Femur (tissue), 1 donor: ENCODE measurements around the gene CTF1.
"Not testable (repeated sequence)": the region's sequence is repeated elsewhere in the genome, so short reads cannot be mapped to it uniquely, and the experiment has no call there.

Experiments
- DNase-seq: peaks from one replicate; pipeline ENCODE4 v3.0.0-alpha.2; 2017

CTF1 gene, protein sequence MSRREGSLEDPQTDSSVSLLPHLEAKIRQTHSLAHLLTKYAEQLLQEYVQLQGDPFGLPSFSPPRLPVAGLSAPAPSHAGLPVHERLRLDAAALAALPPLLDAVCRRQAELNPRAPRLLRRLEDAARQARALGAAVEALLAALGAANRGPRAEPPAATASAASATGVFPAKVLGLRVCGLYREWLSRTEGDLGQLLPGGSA

DNA sequence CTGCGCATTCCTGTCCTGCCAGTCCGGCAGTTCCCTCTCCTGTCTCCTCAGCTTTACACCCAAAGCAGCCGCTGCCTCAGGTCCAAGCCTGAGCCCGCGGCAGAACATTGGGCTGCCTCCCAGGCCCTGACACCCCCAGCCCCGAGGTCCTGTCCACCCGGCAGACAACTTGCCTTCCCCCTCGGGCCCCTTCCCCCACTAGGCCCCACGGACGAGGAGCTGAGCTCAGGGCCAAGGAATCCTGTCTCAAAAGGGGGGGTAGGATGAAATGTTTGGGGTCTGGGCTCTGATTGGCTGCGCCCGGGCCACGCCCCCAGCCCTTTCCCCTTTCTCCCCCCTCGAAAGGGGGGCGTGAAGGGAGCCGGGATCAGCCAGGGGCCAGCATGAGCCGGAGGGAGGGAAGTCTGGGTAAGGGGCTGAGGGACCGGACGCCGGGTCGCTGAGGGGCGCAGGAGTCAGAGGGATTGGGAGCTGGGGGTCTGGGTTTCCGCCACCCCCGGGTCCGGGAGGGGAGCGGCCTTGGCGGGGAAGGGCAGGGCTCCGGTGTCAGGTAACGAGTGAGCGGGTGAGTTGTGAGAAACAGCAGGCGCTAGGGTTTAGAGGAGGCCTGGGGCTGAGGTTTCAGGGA is at the start of gene CTF1:
CTF1 (plus strand) TSS at position 354 of the 628 bp plus-strand sequence; CDS start at position 384, 30 bp downstream.
- peak; percentile 93 for DNase-seq

DNA sequence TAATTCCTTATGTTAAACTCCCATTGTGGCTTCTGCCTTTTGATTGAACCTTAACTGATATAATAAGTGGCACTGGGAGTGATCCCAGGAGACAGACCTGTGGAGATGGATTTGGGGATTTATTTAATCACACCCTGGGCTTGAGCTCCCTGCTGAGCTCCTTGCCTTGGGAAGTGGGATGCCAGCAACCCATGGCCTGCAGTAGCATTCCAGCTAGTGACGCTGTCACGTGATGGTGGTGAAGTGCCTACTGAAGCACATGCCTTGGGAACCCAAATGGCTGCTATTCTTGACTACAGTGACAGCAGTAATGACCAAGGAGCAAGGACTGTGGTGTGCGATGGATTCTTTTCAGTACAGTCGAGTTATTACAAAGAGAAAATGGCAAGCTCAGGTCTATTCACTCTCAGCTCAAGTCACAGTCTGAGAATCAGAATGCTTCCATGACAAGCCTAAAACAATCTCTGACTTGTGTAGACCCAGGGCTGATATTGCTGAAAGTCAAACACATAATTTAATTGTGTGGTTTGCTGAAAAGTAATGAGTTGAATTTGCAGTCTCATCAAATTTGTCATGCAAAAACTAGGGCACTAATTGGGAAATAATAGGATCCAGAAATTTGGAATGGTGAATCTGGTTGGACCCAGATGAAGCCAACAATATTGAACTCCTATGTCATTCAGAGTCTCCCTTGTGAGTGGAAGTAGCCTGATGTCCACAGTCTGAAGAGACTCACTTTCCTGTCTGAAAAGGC is 49.6 kb upstream of the CTF1 start:
- DNase-seq: no peak

DNA sequence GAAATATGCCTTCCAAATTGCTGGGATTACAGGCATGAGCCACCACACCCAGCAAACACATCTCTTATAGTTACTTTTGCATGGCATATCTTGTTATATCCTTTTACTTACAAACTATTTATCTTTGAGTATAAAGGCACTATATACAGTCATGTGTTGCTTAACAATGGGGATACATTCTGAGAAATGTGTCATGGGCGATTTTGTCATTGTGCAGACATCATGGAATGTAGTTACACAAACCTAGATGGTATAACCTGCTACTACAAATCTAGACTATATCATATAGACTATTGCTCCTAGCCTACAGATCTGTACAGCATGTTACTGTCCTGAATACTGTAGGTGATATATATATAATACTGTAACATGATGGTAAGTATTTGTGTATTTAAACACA is 46.2 kb upstream of the CTF1 start:
- no peak for DNase-seq

DNA sequence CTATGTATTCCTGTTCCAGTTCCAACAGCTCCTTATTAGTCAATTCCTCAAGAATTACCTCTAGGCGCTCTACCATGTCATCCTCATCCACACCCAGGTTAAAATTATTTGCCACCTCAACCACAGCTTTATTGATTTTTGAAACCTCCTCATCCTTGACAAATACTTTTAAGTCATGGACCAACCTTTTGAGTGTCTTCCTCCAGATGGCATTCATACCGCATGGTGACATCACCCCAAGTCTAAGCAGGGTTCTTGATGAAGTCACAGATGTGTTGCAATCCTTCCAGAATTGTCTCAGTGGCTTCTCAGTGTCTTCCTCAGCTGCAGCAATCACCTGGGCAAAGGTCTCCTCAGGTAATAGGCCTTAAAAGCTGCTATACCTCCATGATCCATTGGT is 42.7 kb upstream of the CTF1 start:
- DNase-seq: no peak

DNA sequence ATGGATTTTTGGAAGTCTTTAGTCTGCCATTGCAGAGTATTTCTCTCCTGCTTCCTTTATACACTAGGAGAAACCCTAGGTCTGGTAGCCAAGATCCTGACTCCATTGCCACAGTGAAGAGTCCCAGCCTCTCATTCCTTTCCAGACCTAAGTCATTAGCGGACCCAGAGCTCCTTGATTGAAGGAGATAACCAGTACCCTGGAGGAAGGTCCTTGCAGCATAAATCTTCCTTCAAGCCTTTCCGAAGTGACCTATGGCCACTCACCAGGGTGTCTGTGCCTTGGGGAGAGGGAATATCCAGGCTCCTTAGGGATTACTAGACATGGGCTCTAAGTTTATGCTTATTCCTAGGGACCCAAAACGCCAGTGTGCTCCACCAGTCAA is 38.3 kb upstream of the CTF1 start:
- no peak for DNase-seq

DNA sequence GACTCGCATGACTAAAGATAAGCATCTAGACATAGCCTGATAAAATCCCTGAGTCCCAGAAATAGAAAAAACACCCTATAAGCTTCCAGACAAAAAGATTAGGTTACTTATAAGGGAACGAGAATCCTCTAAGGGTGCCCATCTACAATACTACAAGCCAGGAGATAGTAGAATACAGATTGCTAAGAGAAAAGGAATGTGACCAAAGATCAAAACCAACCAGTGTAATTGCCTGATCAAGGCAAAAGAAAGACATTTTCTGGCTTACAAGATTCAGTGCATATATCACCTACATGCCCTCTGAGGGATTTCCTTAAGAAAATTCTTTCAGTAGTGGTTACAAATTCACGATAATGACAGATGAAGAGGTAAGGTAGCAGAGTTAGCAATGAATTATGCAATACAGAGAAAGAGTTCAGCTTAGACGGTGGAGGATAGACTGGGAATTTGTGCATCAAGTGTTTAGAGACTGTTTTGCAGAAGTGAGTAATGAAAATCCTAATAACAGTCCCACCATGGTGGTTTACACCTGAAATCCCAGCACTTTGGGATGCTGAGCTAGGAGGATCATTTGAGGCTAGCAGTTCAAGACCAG is 37.5 kb upstream of the CTF1 start:
- no peak for DNase-seq

DNA sequence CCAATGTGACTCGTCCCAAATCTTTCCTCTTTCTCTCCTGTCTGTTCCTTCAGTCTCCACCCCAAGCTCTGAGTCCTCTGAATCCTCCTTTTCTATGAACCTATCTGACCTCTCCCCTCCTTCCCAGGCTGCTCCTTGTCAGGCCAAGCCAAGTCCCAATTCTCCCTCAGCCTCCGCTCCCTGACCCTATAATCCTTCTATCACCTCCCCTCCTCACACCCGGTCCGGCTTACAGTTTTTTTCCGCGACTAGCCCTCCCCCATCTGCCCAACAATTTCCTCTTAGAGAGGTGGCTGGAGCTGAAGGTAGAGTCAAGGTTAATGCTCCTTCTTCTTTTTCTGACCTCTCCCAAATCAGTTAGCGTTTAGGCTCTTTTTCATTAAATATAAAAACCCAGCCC is 35.7 kb upstream of the CTF1 start:
- not testable (repeated sequence) for DNase-seq

DNA sequence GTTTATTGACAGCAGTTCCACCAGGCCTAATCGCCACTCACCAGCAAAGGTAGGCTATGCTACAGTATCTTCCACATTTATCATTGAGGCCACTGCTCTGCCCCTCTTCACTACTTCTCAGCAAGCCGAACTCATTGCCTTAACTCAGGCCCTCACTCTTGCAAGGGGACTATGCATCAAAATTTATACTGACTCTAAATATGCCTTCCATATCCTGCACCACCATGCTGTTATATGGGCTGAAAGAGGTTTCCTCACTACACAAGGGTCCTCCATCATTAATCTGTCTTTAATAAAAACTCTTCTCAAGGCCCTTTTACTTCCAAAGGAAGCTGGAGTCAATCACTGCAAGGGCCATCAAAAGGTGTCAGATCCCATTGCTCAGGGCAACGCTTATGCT is 33.2 kb upstream of the CTF1 start:
- DNase-seq: not testable (repeated sequence)

DNA sequence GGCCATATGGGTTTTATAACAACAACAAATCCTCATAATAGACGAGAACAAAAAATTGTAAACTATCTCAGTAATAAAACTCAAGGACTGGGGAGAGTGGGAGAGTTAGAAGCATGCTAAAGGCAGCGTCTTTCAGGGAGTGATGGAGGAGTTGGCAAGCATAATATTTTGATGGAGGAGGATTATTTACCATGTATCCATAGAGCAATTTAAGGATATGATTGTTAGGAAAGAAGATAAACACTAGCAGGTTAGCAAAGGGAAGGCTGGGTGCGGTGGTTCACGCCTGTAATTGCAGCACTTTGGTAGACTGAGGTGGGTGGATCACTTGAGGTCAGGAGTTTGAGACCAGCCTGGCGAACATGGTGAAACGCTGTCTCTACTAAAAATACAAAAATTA is 30.4 kb upstream of the CTF1 start:
- no peak for DNase-seq

DNA sequence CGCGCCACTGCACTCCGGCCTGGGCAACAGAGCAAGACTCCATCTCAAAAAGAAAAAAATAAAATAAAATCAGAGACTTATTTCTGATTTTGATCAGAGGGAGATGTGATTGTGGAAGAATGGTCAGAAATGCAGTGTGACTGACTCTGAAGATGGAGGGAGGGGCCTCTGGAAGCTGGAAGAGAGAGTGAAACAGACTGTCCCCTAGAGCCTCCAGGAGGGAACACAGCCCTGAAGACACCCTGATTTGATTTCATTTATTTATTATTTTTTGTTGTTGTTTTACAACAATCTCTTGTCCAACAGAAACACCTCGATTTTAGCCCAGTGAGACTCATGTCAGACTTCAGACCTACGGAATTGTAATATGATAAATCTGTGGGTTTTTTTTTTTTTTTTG is 28.7 kb upstream of the CTF1 start:
- no peak for DNase-seq

DNA sequence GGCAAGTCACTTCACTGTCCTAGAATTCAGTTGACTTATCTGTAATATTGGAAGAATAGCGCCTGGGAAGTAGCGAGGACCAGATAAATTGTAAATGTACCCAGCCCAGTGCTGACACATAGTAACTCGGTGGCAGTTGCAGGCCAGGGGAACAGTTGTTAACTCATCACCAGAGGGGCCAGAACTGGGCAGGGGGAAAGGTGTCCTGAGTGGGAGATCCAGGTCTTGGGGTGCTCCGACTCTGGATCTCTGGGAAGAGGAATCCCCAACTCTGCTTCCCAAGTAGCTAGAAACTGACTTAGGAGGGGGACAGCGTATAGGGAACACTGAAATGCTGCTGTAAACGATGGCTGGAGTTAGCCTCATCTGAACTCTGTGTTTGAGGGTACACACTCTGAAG is 25.5 kb upstream of the CTF1 start:
- DNase-seq: no peak

DNA sequence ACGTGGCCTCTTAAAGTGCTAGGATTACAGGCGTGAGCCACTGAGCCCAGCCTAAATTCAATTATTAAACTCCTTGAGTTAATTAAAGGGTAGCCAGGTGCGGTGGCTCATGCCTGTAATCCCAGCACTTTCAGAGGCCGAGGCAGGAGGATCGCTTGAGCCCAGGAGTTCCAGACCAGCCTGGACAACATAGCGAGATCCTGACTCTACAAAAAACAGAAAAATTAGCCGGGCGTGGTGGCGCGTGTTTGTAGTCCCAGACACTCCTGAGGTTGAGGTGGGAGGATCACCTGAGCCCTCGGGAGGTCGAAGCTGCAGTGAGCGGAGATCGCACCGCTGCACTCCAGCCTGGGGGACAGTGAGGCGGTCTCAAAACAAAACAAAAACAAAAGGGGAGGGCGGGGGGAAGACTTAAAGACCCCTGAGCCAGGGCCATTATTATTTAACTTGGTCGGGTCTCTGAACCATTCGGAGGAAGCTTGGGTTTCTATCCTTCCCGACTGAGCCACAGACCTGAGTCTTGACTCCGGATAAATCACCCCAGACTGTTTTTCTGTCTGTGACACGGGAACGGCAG is 22.1 kb upstream of the CTF1 start:
- no peak for DNase-seq

DNA sequence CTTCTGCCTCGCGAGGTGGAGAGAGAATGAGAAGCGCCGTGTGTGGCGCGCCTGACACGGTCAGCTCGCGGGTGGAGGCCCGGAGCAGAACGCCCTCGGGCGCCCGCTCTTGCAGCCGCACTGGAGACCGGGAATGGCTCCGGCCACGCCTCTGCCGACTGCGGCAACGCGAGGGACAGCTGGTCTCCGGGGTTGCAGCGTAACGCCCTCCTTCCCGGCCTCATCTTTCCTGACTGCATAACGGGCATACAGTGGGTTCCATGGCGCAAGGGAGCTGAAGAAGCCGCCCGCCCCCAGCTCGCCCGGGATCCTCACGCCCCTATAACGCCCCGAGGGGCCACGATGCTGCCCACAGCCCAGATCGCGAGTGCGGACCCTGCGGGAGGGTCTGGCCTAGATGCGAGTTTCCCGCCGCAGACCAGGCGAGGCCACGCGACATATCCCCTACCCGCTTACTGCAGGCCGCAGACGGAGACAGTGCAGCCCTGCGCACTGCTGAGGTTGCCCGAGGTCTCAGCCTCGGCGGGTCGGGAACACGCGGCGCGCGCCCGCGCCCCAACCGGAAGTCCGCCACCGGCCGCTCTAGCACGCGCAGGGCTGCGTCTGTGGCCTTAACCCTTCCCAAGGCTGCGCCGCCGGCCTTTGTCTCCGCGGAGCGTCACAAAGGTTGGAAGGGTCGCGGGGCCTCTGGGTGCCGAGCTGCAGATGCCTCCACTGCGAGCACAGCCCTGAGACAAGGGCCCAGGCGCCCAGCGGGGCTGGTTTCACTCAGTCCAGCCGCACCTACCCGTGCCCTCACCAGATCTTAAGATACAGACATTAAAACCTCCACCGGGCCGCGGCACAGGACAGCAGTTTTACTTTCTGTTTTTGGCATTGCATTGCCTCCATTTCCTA is 21.3 kb upstream of the CTF1 start:
- DNase-seq: peak; percentile 95

DNA sequence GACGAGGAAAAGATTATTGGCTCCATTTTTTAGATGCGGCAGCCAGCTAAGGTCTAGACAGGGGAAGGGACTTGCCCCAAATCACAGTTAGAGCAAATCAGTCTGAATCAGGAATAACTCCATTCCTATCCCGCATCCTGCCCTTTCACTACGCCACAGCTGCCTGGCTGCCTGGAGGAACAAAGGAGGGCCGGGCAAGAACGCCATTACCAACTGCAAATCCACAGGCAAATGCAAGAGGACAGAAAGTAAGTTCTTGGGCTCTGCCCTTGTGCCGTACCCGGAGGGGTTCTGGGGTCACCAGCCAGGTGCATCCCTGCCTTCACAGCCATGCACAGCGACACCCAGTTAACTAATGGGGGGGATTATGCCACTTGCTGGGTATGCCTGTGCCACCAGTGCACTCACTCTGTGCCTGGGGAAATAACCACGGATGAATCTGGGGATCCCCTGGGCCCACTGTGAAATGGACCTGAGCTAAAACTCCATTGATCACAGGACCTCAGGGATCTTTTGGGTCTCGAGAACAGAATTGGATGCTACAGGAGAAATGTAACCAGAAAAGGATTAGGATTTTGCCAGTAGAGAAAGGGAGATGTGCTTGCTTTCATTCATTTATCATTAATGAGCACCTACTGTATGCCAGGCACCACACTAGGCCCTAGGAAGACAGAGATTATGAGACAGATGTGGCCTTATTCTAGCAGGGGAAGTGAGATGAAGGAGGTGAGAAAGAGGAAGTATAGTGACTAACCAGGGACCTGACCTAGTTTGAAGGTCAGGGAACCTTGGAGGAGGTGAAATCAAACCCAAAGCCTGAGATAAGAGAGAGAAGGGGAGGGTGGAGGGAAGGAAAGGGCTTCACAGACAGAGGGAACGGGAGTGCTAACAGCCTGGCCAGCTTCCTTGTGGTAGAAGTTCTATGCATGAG is 20.3 kb upstream of the CTF1 start:
- no peak for DNase-seq

DNA sequence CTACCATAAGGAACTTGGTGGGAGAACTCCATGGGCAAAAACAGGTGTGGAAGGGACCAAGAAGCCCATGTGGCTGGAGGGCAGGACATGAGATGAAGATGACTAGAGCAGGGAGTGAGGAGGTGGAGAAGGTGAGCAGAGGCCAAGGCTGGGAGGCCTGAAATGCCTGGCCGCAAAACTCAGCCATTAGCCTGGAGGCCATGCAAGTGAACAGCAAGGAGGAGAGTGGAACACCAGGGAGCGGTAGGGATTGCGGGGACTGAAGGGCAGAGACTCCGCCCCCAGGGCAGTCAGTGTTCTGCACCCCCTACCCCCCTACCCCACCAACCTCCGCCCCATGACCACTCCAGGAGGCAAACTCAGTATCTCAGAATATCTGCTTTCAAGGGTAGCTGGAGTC is 19.5 kb upstream of the CTF1 start:
- DNase-seq: no peak

DNA sequence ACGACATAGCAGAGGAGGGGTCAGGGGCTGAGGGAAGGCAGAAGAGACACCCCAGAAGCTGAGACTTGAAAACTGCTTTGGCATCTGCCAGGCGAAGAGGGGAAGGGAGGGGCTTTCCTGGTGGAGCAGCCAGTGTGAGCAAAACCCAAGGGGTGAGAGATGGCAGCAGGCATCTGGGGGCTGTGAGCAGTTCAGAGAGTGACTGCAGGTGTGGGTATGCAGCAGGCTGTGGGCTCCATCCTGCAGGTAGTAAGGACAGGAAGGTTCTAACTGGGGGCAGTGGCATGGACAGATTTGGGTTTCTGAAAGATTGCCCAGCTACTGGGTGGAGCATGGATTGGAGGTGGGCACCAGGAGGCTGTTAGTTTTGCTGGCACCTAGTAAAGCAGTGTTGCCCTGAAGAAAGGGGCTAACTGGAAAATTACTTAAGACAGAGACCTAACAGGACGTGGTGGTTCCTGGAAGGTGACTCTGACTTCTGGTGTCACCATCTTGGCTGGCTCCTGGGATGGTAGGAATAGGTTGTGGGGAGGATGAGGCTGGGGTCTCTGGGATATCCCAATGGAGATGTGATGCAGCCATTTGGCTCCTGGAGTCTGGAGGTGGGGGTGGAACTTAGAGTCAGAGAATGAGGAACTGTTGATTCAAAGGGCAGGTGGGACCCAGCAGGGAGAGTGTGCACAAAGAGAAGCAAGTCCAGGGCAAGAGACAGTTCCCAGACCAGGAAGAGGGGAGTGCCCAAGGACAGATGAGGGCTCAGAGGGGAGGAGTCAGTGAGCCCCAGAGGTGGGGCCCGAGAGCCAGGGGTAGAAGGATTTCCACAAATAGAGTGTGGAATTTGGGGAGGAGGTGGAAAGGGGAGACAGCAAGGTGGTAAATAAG is 13.7 kb upstream of the CTF1 start:
- no peak for DNase-seq

DNA sequence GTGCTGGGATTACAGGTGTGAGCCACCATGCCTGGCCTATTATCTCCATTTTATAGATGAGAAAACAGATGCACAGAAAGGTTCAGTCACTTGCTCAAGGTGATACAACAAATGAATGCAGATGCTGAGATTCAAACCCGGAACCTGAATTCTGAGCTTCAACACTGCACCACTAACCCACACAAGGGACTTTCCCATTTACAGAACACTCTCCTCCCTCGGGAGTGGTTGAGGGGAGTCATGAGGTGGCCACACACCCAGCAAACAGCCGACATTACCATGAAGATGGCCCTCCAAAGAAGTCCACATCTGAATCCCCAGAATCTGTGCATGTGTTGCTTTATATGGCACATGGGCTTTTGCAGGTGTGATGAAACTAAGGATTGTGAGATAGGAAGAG is 11.7 kb upstream of the CTF1 start:
- DNase-seq: no peak

DNA sequence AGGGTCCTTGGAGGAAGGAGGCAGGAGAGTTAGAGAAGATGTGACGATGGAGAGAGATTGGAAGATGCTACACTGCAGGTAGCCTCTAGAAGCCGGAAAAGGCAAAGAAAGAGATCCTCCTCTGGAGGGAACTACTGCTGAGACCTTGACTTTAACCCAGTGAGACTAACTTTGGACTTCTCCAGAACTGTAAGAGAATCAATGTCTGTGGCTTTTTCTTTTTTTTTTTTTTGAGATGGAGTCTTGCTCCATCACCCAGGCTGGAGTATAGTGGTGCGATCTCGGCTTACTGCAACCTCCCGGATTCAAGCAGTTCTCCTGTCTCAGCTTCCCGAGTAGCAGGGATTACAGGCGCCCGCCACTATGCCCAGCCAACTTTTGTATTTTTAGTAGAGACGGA is 11.2 kb upstream of the CTF1 start:
- no peak for DNase-seq

DNA sequence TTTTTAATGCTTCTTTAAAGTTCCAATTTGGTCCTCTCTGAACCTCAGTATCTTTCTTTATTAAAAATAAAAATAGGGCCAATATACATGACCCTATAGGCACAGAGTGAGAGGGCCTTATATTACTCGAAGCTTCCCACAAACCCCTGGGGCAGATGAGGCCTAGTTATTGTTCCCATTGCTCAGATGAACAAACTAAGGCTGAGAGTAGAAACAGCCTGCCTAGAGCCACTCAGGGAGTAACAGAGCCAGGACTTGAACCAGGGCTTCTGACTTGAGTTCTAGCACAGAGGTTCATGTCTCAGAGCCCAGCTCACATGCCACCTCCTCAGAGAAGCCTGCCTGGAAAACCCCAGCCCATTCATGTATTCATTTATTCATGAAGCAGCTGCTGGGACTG is 10.3 kb upstream of the CTF1 start:
- DNase-seq: no peak

DNA sequence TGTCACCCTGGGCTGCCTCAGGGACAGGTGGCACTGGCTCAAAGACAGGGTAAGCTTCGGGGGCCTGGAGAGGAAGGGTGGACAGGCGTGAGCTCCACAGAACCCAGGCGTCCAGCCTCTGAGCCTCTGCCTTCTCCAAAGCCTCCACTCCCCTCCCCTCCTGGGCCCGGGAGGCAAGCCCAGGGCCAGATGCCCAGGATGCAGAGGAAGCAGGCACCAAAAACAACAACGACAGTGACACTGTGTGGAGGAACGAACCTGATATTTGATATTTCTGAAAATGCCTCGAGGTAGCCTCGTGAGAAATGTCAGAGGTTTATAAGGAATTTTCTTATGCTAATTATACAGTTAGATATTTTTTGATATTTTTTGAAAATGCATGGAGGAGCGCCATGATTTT is 8.5 kb upstream of the CTF1 start:
- no peak for DNase-seq
